Suprapubic skin (tissue), 4 donors: Measurements from ENCODE around the gene URAD. TPM values are rescaled to one million over a fixed set of nuclear protein-coding genes. Genes with fewer than 3 reads are reported as not detected.
"Not testable (repeated sequence)": the region's sequence is repeated elsewhere in the genome, so short reads cannot be mapped to it uniquely, and the experiment has no call there.

Experiments used
- DNase-seq, 2 donors: peaks; one replicate each; pipeline ENCODE4 v3.0.0-alpha.2; 2019; ENCODE audit warnings: low spot score in 2 of 2
- H3K27ac ChIP-seq: fragments of 200-600 bp; sonication (generic); one replicate; pipeline ENCODE4 v1.5.1; 2019
- H3K27me3 ChIP-seq: fragments of 200-600 bp; sonication (generic); one replicate; pipeline ENCODE4 v1.5.1; 2019
- H3K36me3 ChIP-seq: fragments of 200-600 bp; sonication (generic); one replicate; pipeline ENCODE4 v1.5.1; 2019
- H3K4me1 ChIP-seq: fragments of 200-600 bp; sonication (generic); one replicate; pipeline ENCODE4 v1.5.1; 2019
- H3K4me3 ChIP-seq: fragments of 200-600 bp; sonication (generic); one replicate; pipeline ENCODE4 v1.5.1; 2019; ENCODE audit warnings: mild to moderate bottlenecking
- H3K9me3 ChIP-seq: fragments of 200-600 bp; sonication (generic); one replicate; pipeline ENCODE4 v1.5.1; 2019
- EP300 ChIP-seq: sonication (generic); formaldehyde crosslinking; IDR thresholded peaks from one replicate; pipeline ENCODE4 v1.6.1; 2017; ENCODE audit warnings: antibody characterized with exemption
- POLR2A ChIP-seq, 2 donors: fragments of 450-650 bp; IDR thresholded peaks; one replicate each; pipeline ENCODE4 v1.6.1; 2017; ENCODE audit warnings: antibody characterized with exemption in 2 of 2, mild to moderate bottlenecking in 2 of 2, moderate library complexity in 2 of 2
- POLR2AphosphoS5 ChIP-seq, 3 donors: sonication (generic); formaldehyde crosslinking; IDR thresholded peaks; one replicate each; pipeline ENCODE4 v1.6.1; 2017; ENCODE audit warnings: antibody characterized with exemption in 3 of 3
- WGBS: methylation state at CpG from one replicate; pipeline ENCODE4 v1.1.5; 2018; 5-methylcytosine and 5-hydroxymethylcytosine counted together
- total RNA-seq, 4 donors: library from RNA; depleted of rRNA; stranded (reverse); fragments of >200 nt; gene quantifications; one replicate each; pipeline ENCODE4 v1.1.0, GENCODE V29; 2016
- TF ChIP-seq, protein P1 (sequence below), 2 donors: fragments of 200-600 bp in 1 of 2; fragments of 450-650 bp in 1 of 2; sonication (generic) in 1 of 2; IDR thresholded peaks; one replicate each; pipeline ENCODE4 v1.5.1; 2016 to 2019; ENCODE audit warnings: antibody characterized with exemption in 2 of 2, mild to moderate bottlenecking in 1 of 2, moderate library complexity in 1 of 2

The URAD gene
- total RNA-seq, 4 donors from 2014 or later, result not detected

DNA sequence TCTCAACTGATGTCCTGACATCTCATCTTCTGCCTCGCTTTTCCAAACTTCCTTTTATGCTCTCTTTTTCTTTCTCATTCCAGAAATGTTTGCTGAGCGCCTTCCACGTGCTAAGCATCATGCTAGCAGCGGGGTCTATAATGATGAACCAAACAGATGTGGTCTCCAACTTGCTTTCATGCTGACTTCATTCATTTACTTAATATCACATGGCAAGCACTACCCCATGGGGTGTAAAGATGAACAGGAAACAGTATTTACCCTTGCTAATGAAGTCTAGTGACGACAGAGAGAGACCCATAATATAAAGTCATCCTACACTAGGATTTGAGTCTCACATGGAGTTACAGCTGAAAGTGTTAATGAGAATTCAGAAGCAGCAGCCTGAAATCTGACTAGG, 21.6 kb upstream of the URAD start:
- no peaks in the 10 kb centered on the region for H3K36me3 ChIP-seq
- H3K27ac ChIP-seq, result no peak overlapping the region
- TF ChIP-seq POLR2A (IDR thresholded peaks at IDR 0.05) (no peak), EP300 (no peak), POLR2AphosphoS5 (IDR thresholded peaks at IDR 0.05) (no peak)
- TF ChIP-seq, protein P1, sequence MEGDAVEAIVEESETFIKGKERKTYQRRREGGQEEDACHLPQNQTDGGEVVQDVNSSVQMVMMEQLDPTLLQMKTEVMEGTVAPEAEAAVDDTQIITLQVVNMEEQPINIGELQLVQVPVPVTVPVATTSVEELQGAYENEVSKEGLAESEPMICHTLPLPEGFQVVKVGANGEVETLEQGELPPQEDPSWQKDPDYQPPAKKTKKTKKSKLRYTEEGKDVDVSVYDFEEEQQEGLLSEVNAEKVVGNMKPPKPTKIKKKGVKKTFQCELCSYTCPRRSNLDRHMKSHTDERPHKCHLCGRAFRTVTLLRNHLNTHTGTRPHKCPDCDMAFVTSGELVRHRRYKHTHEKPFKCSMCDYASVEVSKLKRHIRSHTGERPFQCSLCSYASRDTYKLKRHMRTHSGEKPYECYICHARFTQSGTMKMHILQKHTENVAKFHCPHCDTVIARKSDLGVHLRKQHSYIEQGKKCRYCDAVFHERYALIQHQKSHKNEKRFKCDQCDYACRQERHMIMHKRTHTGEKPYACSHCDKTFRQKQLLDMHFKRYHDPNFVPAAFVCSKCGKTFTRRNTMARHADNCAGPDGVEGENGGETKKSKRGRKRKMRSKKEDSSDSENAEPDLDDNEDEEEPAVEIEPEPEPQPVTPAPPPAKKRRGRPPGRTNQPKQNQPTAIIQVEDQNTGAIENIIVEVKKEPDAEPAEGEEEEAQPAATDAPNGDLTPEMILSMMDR (IDR thresholded peaks at IDR 0.05), result no peak
- WGBS, result 62% methylated on average over 5 of the region's 5 CpGs
- no peak for DNase-seq
- H3K9me3 ChIP-seq, result no peaks in the 10 kb centered on the region
- H3K4me3 ChIP-seq, result no peak overlapping the region
- H3K27me3 ChIP-seq, result peaks cover 14% of the 10 kb centered on the region
- no peaks in the 10 kb centered on the region for H3K4me1 ChIP-seq

DNA sequence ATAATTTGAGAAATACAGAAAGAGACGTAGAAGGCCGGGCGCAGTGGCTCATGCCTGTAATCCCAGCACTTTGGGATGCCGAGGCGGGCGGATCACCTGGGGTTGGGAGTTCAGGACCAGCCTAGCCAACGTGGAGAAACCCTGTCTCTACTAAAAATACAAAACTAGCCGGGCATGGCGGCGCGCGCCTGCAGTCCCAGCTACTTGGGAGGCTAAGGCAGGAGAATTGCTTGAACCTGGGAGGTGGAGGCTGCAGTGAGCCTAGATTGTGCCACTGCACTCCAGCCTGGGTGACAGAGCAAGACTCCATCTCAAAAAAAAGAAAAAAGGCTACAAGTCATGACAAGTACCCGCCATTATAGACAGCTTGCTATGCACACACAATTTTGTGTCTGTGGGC, 16.5 kb upstream of the URAD start:
- H3K9me3 ChIP-seq, DNase-seq, H3K4me3 ChIP-seq, H3K27ac ChIP-seq, H3K27me3 ChIP-seq, H3K36me3 ChIP-seq, H3K4me1 ChIP-seq: not testable (repeated sequence)
- WGBS, result 92% methylated on average over 13 of the region's 13 CpGs

DNA sequence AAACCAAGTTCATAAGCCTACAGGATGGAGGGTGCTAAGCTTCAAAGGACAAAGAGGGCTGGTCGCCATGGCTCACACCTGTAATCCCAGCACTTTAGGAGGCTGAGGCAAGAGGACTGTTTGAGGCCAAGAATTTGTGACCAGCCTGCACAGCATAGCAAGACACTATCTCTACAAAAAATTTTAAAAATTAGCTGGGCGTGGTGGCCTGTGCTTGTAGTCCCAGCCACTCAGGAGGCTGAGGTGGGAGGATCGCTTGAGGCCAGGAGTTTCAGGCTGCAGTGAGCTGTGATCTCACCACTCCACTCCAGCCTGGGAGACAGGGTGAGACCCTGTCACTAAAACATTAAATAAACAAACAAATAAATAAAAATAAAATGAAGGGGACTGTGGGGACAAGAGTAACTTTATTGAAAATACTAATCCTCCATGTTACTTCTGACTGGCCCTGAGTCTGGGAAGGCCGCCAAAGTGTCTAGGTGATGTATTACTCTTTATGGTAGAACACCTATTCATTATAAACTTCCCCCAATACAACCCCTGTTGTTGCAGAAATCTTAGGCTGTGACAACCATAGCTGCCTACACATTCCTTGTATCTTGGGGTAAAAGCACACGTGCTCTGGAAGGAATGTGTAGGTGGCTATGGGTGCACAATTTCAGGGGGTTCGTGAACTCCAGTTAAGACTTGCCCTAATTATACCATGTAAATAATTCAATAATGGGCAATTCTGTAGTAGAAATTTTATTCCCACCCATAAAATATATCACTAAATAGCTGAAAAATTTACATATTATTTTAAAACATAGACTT, 14.6 kb upstream of the URAD start:
- TF ChIP-seq POLR2AphosphoS5 (IDR thresholded peaks at IDR 0.05) (no peak), POLR2A (IDR thresholded peaks at IDR 0.05) (no peak), EP300 (no peak)
- no peak overlapping the region for H3K27ac ChIP-seq
- H3K4me1 ChIP-seq, result peaks cover 3% of the 10 kb centered on the region
- no peaks in the 10 kb centered on the region for H3K27me3 ChIP-seq
- no peaks in the 10 kb centered on the region for H3K9me3 ChIP-seq
- DNase-seq, result no peak
- no peaks in the 10 kb centered on the region for H3K36me3 ChIP-seq
- no peak overlapping the region for H3K4me3 ChIP-seq
- whole genome bisulfite sequencing, result 73% methylated on average over 6 of the region's 6 CpGs

DNA sequence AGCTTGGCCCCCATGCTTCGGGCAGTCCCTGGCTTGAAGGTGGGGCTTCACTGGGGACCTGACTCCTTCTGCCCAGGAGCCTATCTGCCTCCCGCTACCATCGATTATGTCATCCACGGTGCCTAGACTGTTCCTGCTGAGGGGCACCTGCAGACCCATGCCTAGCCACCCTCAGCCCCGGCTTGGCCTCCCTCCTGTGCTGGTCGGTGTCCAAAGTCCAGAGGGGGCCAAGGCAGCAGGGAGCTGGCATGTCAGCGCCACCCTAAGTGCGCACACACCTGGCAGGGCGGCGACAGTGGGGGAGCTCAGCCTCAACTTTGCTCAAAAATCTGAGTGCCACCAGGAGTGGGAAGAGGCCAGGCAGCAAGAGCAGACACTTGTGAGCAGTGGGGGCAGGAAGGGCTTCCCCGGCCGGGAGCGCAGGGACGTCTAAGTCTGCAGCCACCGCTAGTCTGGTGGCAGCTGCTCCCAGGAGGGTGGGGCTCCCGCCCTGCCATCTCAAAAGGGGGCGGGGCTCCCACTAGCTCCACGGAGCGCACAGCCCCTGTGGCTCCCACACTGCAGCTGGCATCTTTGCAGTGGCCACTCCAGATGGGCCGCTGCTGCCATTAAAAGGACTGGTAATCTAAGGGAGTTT, 13.5 kb upstream of the URAD start:
- H3K9me3 ChIP-seq, result no peaks in the 10 kb centered on the region
- no peak overlapping the region for H3K4me3 ChIP-seq
- no peak for DNase-seq
- H3K4me1 ChIP-seq, result peaks cover 3% of the 10 kb centered on the region
- H3K27ac ChIP-seq, result no peak overlapping the region
- H3K36me3 ChIP-seq, result no peaks in the 10 kb centered on the region
- WGBS, result 80% methylated on average over 9 of the region's 20 CpGs
- TF ChIP-seq, protein P1 (IDR thresholded peaks at IDR 0.05), result no peak
- TF ChIP-seq EP300, result no peak
- TF ChIP-seq POLR2A (IDR thresholded peaks at IDR 0.05), result no peak
- no peak for TF ChIP-seq POLR2AphosphoS5 (IDR thresholded peaks at IDR 0.05)
- no peaks in the 10 kb centered on the region for H3K27me3 ChIP-seq

DNA sequence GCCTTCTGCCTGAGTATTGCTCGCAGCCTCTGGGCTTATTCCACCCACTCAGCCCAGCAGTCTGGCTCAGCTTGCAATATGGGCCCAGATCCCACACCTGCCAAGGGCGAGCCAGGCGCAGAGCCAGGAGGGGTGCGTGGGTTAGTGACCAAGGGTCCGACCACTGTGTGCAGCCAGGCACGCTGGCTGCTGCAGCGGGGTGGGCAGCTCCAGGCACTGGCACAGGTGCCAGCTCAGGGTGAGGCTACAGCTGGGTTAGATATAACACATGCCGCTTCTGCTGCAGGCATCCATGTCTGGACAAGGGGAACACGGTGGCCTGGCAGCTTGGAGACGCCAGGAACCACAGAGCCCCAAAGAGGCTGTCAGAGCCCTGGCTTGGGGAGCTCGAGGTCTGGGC, 12.6 kb upstream of the URAD start:
- TF ChIP-seq EP300, result no peak
- TF ChIP-seq POLR2A (IDR thresholded peaks at IDR 0.05), result no peak
- TF ChIP-seq, protein P1 (IDR thresholded peaks at IDR 0.05), result no peak
- TF ChIP-seq POLR2AphosphoS5 (IDR thresholded peaks at IDR 0.05), result no peak
- DNase-seq, result no peak
- no peaks in the 10 kb centered on the region for H3K27me3 ChIP-seq
- WGBS, result 63% methylated on average over 7 of the region's 11 CpGs
- no peak overlapping the region for H3K4me3 ChIP-seq
- no peak overlapping the region for H3K27ac ChIP-seq
- H3K9me3 ChIP-seq, result no peaks in the 10 kb centered on the region
- no peaks in the 10 kb centered on the region for H3K36me3 ChIP-seq
- H3K4me1 ChIP-seq, result peaks cover 3% of the 10 kb centered on the region

DNA sequence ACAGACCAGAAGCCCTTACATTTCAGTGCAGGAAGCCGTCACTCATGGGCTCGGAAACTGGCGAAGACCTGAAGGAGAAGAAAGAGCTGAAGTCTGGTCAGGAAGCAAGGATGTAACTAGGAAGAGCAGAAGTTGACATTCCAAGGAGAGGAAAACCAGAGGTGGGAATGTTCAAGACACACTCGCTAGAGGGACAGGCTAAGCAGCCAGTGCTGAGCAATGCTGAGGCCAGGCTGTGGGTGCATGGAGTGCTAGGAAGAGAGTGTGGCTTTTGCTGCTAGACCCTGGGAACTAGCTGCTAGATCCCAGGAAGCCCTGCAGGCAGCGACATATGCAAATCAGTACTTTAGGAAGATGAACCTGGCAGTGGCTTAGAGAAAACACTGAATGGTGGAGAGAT, 12.1 kb upstream of the URAD start:
- H3K4me1 ChIP-seq, result peaks cover 3% of the 10 kb centered on the region
- no peaks in the 10 kb centered on the region for H3K9me3 ChIP-seq
- no peak overlapping the region for H3K4me3 ChIP-seq
- H3K36me3 ChIP-seq, result no peaks in the 10 kb centered on the region
- no peak for DNase-seq
- TF ChIP-seq POLR2AphosphoS5 (IDR thresholded peaks at IDR 0.05) (no peak), EP300 (no peak), POLR2A (IDR thresholded peaks at IDR 0.05) (no peak)
- TF ChIP-seq, protein P1 (IDR thresholded peaks at IDR 0.05), result no peak
- H3K27me3 ChIP-seq, result no peaks in the 10 kb centered on the region
- no peak overlapping the region for H3K27ac ChIP-seq
- WGBS, result 28% methylated on average over 5 of the region's 5 CpGs
